Brain microvascular endothelial cell (primary cell): Measurements from ENCODE around the gene TLCD2.
"Not testable (repeated sequence)": the region's sequence is repeated elsewhere in the genome, so short reads cannot be mapped to it uniquely, and the experiment has no call there.

ENCODE experiments used
- DNase-seq: peaks from one replicate; pipeline ENCODE4 v3.0.0-alpha.2; 2020
- H3K27ac ChIP-seq: fragments of 250-450 bp; sonication (Bioruptor Pico); 2 replicates; pipeline ENCODE4 v1.5.1; 2020; ENCODE audit warnings: mild to moderate bottlenecking, moderate library complexity
- H3K27me3 ChIP-seq: fragments of 250-450 bp; sonication (Bioruptor Pico); replicated peaks from 2 replicates; pipeline ENCODE4 v1.5.1; 2020; ENCODE audit warnings: mild to moderate bottlenecking
- H3K36me3 ChIP-seq: fragments of 250-450 bp; sonication (Bioruptor Pico); replicated peaks from 2 replicates; pipeline ENCODE4 v1.5.1; 2020; ENCODE audit warnings: mild to moderate bottlenecking
- H3K4me3 ChIP-seq: 2 replicates; pipeline ENCODE4 v1.5.1; 2011; ENCODE audit warnings: low read depth, mild to moderate bottlenecking, control low read depth, low read length, moderate library complexity
- in situ Hi-C: cut with HindIII; loops from 2 replicates; pipeline ENCODE4 v1.10.0; 2017; ENCODE audit warnings: low sequenced_read_pairs, low pct_ligation_motif_present
- TF ChIP-seq, protein P1 (sequence below): IDR thresholded peaks from 2 replicates; pipeline ENCODE4 v1.5.1; 2011; ENCODE audit warnings: low read depth, mild to moderate bottlenecking, moderate library complexity, low read length, control low read depth, inconsistent platforms; ENCODE audit errors: missing control alignments

Gene TLCD2

DNA sequence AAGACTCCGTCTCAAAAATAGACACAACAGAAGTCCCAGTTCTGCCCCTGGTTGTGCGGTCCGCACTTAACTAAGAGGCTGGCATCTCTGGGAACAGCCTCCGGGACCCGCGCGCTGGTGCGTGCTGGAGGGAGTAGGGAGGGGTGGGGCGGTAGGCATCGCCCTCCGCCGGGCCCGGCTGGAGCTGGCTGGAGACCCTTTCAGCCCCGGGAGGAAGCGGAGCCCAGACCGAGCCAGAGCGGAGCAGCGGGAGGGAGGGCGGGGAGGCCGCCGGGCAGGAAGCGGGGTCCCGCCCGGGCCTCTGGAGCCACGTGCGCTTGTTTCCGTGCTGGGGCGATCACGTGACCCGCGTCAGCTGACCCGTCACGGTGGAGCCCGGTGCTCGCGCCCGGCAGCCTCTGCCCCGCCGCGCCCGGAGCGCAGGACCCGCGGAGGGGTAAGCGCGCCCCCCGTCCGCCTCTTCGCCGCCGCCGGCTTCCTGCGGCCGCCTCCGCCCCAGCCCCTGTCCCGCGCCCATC is 14.2 kb upstream of the TLCD2 start, which contains the start of gene WDR81:
Gene WDR81 (plus strand): TSS at position 354 of the 518 bp plus-strand sequence. CDS start 256 bp downstream, outside the sequence.
- TF ChIP-seq, protein P1, sequence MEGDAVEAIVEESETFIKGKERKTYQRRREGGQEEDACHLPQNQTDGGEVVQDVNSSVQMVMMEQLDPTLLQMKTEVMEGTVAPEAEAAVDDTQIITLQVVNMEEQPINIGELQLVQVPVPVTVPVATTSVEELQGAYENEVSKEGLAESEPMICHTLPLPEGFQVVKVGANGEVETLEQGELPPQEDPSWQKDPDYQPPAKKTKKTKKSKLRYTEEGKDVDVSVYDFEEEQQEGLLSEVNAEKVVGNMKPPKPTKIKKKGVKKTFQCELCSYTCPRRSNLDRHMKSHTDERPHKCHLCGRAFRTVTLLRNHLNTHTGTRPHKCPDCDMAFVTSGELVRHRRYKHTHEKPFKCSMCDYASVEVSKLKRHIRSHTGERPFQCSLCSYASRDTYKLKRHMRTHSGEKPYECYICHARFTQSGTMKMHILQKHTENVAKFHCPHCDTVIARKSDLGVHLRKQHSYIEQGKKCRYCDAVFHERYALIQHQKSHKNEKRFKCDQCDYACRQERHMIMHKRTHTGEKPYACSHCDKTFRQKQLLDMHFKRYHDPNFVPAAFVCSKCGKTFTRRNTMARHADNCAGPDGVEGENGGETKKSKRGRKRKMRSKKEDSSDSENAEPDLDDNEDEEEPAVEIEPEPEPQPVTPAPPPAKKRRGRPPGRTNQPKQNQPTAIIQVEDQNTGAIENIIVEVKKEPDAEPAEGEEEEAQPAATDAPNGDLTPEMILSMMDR, result no peak

DNA sequence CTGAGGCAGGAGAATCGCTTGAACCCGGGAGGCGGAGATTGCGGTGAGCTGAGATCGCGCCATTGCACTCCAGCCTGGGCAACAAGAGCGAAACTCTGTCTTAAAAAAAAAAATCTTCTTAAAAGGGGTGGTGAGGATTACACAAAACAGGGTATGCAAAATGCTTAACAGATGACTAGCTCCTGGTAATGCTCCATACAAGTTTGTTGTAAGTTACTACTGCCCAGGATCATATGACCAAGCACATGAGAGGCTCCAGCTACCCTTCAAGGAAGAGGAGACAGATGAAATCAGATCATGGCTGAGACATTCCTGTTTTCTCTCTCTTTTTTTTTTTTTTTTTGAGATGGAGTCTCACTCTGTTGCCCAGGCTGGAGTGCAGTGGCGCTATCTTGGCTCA is 11.8 kb upstream of the TLCD2 start:
- H3K27ac ChIP-seq, H3K27me3 ChIP-seq, in situ Hi-C loops, DNase-seq, H3K36me3 ChIP-seq, H3K4me3 ChIP-seq: not testable (repeated sequence)

More for the DNA sequence above, 14.2 kb upstream of the TLCD2 start, which contains the start of gene WDR81:
- H3K4me3 ChIP-seq, result peak within 1 kb of the TSS; percentile 54
- H3K27me3 ChIP-seq, result no peaks in the 10 kb centered on the region
- peak within 1 kb of the TSS; percentile 52 for H3K27ac ChIP-seq
- in situ Hi-C loops, result no loop called here
- peaks cover 2% of the 10 kb centered on the region for H3K36me3 ChIP-seq
- DNase-seq, result peak; percentile 67

DNA sequence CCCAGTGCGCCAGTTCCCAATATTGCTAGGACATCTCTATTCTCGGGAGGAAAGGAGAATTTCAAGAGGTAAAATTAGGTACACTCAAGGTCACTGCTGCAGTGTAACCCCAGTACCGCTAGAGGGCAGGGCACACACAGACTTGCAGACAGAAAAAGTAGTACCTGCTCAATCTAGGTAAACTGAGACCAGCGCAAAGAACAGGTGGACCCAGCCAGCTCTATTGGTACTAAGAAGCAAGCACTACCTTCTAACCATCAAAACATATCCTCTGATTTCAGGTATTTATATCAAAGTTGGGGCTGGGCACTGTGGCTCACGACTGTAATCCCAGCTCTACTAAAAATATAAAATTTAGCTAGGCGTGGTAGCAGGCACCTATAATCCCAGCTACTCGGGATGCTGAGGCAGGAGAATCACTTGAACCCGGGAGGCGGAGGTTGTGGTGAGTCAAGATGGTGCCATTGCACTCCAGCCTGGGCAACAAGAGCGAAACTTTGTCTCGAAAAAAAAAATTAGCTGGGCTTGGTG is 10.7 kb upstream of the TLCD2 start:
- in situ Hi-C loops, result no loop called here
- TF ChIP-seq, protein P1, result peak; percentile 99
- H3K36me3 ChIP-seq, result no peaks in the 10 kb centered on the region
- DNase-seq, result peak; percentile 33
- H3K4me3 ChIP-seq, result no peak overlapping the region
- H3K27me3 ChIP-seq, result no peaks in the 10 kb centered on the region
- H3K27ac ChIP-seq, result no peak overlapping the region

- no peak overlapping the region for H3K27ac ChIP-seq
- TF ChIP-seq, protein P1, result no peak
- in situ Hi-C loops, result loop anchor here (10.0 kb wide), 1 partner anchor 66 kb away; no protein-coding TSS in a partner anchor
- no peak for DNase-seq
- H3K4me3 ChIP-seq, result no peak overlapping the region
- H3K27me3 ChIP-seq, result no peaks in the 10 kb centered on the region
- peaks cover 18% of the 10 kb centered on the region for H3K36me3 ChIP-seq
Measured at GRCh38 chr17:1718362-1719165, 8.4 kb upstream of the TLCD2 start.

DNA sequence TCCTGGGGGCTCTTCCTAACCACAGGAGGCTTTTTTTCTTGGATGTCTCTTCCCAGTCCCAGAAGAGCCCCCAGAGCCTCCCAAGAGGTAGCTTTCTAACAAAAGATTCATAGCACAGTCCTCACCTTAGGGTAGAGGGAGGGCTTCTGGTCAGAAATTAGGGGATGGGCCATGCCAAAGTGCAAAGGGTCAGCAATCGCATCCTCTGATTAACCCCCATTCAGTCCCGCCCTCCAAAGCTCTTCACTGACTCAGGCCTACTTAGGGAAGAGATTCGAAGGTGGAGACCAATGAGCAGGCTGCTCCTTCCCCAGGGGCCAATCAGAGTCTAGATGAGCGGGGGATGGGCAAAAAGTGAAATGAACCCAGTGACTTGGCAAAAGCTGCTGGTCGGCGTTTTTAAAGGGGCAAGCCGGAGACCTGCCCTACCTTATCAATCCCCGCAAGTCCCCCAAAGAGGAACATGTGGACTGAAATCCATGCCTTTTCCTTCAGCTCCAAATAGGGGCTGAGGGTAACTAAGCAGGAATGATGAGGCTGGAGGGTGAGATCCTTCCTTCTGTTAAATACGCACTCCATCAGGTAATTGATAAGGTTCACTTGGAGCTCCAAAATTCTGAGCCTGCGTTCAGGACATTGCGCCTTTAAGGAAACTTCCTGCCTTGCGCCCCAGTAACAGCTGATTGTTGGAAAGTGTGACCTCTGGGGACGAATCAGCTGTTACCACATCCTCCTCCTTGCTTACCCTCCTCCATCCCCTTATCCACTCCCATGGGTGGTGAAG is 6.9 kb upstream of the TLCD2 start:
- H3K4me3 ChIP-seq, result peak overlapping the region; percentile 74
- in situ Hi-C loops, result loop anchor here (10.0 kb wide), 1 partner anchor 68 kb away; no protein-coding TSS in a partner anchor
- peaks cover 33% of the 10 kb centered on the region for H3K36me3 ChIP-seq
- TF ChIP-seq, protein P1, result no peak
- H3K27me3 ChIP-seq, result no peaks in the 10 kb centered on the region
- H3K27ac ChIP-seq, result peak overlapping the region; percentile 99
- peak; percentile 98 for DNase-seq
